Vagina (tissue), 2 donors: ENCODE measurements around the gene WNT16. TPM values are rescaled to one million over a fixed set of nuclear protein-coding genes. Genes with fewer than 3 reads are reported as not detected.
"Not testable (repeated sequence)": the region's sequence is repeated elsewhere in the genome, so short reads cannot be mapped to it uniquely, and the experiment has no call there.

Experiments
- DNase-seq, 2 donors: peaks; one replicate each; pipeline ENCODE4 v3.0.0-alpha.2; 2017; ENCODE audit errors: extremely low spot score in 2 of 2
- H3K27ac ChIP-seq: fragments of 200-600 bp; sonication (generic); one replicate; pipeline ENCODE4 v1.5.1; 2019
- H3K27me3 ChIP-seq: fragments of 200-600 bp; sonication (generic); one replicate; pipeline ENCODE4 v1.5.1; 2019
- H3K36me3 ChIP-seq, 2 donors: fragments of 200-600 bp; sonication (generic); one replicate each; pipeline ENCODE4 v1.5.1; 2017 to 2019
- H3K4me1 ChIP-seq: fragments of 200-600 bp; sonication (generic); one replicate; pipeline ENCODE4 v1.5.1; 2019
- H3K4me3 ChIP-seq, 2 donors: fragments of 200-600 bp; sonication (generic); 1 replicate in 1 of 2; 2 replicates in 1 of 2; pipeline ENCODE4 v1.5.1; 2016 to 2019
- H3K9me3 ChIP-seq: fragments of 200-600 bp; sonication (generic); one replicate; pipeline ENCODE4 v1.5.1; 2019
- POLR2A ChIP-seq, 2 donors: fragments of 450-650 bp; IDR thresholded peaks; one replicate each; pipeline ENCODE4 v1.6.1; 2017; ENCODE audit warnings: antibody characterized with exemption in 2 of 2, mild to moderate bottlenecking in 2 of 2, moderate library complexity in 2 of 2
- POLR2AphosphoS5 ChIP-seq, 2 donors: sonication (generic); formaldehyde crosslinking; IDR thresholded peaks; one replicate each; pipeline ENCODE4 v1.9.0; 2017; ENCODE audit warnings: antibody characterized with exemption in 2 of 2, mild to moderate bottlenecking in 2 of 2, low read depth in 1 of 2; ENCODE audit not compliant: insufficient read depth in 1 of 2
- intact Hi-C: fragments of 100-400 bp; cut with DNase I; formaldehyde crosslinking; loops from one replicate; pipeline ENCODE4 v1.15.1; 2023
- total RNA-seq: library from RNA; depleted of rRNA; stranded (reverse); fragments of >200 nt; gene quantifications from one replicate; pipeline ENCODE4 v1.2.3, GENCODE V29; 2016
- TF ChIP-seq, protein P1 (sequence below), 3 experiments: fragments of 450-650 bp in 2 of 3; fragments of 200-600 bp in 1 of 3; sonication (generic) in 1 of 3; IDR thresholded peaks; one replicate each; pipeline ENCODE4 v1.5.1; 2017 to 2019; ENCODE audit warnings: antibody characterized with exemption in 3 of 3, mild to moderate bottlenecking in 2 of 3, moderate library complexity in 2 of 3

WNT16 gene
- total RNA-seq, 1 donor from 2014 or later: 7.4 TPM

DNA sequence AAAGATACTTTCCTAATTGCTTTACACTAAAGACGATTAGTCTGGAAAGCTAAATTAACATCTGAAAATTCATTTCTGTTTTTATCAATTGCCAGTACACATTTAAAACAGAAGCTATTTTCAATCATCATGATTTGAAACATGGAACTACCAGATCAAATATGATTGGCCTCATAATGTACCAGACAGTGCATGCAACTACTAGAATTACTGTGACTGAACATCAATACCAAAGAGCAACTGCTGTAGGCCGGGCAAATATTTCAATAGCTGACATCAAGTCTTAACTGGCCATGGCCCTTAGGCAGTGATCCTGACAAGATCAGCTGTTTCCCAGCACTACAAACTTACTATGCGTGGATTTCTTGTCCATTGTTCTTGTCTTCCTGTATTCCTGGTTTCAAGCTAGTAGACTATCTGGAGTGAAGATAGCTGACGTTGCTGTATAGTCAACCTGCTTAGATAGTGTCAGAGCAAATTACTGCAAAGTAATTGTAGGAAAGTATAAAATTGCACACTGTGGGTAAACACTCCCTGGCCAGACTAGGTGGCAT is 21.7 kb upstream of the WNT16 start:
- no peak for TF ChIP-seq POLR2A (IDR thresholded peaks at IDR 0.05)
- TF ChIP-seq POLR2AphosphoS5 (IDR thresholded peaks at IDR 0.05; ENCODE audit: insufficient read depth in 1 of 2, low read depth in 1 of 2): peak in 1 of 2 donors; percentile 54
- no peaks in the 10 kb centered on the region for H3K4me1 ChIP-seq
- no peak overlapping the region for H3K27ac ChIP-seq
- H3K27me3 ChIP-seq: no peaks in the 10 kb centered on the region
- no peaks in the 10 kb centered on the region for H3K9me3 ChIP-seq
- no peak overlapping the region for H3K4me3 ChIP-seq
- DNase-seq: no peak
- H3K36me3 ChIP-seq: no peaks in the 10 kb centered on the region
- intact Hi-C loops: no loop called here

DNA sequence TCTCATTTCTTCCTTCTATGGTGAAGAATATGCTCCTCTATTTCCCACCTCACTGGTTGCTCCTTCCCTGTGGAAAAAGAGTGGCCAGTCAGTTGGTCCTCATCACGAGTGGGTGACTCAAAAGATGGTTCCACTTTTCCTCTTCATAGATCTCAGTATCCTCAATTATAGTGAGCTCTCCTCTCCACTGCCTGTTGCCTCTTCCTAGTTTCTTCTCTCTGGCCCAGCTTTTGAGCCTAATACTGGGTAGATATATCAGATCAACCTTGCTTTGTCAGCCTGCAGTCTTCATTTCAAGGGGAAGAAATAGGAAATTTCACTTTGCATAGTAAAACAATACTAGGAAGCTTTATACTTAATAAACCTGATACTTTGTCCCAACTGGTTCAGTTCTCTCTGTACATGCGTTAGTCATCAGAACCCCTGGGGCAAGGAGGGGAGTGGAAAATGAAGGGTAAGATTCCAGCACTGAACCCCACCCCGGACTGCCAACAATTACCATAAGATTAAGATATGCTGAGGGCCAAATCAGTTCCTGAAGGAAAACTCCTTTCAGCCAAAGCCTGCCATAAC is 15.5 kb upstream of the WNT16 start:
- peaks cover 21% of the 10 kb centered on the region for H3K4me1 ChIP-seq
- peak overlapping the region; percentile 5 for H3K27ac ChIP-seq

GRCh38 chr7:121313793-121314676 is 14.8 kb upstream of the WNT16 start:
- intact Hi-C loops: no loop called here
- peak overlapping the region; percentile 5 for H3K27ac ChIP-seq
- H3K4me3 ChIP-seq: no peak overlapping the region
- no peaks in the 10 kb centered on the region for H3K27me3 ChIP-seq
- H3K36me3 ChIP-seq: no peaks in the 10 kb centered on the region
- TF ChIP-seq, protein P1, sequence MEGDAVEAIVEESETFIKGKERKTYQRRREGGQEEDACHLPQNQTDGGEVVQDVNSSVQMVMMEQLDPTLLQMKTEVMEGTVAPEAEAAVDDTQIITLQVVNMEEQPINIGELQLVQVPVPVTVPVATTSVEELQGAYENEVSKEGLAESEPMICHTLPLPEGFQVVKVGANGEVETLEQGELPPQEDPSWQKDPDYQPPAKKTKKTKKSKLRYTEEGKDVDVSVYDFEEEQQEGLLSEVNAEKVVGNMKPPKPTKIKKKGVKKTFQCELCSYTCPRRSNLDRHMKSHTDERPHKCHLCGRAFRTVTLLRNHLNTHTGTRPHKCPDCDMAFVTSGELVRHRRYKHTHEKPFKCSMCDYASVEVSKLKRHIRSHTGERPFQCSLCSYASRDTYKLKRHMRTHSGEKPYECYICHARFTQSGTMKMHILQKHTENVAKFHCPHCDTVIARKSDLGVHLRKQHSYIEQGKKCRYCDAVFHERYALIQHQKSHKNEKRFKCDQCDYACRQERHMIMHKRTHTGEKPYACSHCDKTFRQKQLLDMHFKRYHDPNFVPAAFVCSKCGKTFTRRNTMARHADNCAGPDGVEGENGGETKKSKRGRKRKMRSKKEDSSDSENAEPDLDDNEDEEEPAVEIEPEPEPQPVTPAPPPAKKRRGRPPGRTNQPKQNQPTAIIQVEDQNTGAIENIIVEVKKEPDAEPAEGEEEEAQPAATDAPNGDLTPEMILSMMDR (IDR thresholded peaks at IDR 0.05): no peak
- no peak for TF ChIP-seq POLR2AphosphoS5 (IDR thresholded peaks at IDR 0.05; ENCODE audit: insufficient read depth in 1 of 2, low read depth in 1 of 2)
- no peak for TF ChIP-seq POLR2A (IDR thresholded peaks at IDR 0.05)
- no peak for DNase-seq
- H3K9me3 ChIP-seq: no peaks in the 10 kb centered on the region
- H3K4me1 ChIP-seq: peaks cover 21% of the 10 kb centered on the region

More for the DNA sequence above, 15.5 kb upstream of the WNT16 start:
- TF ChIP-seq POLR2AphosphoS5 (IDR thresholded peaks at IDR 0.05; ENCODE audit: insufficient read depth in 1 of 2, low read depth in 1 of 2): no peak
- no peak for TF ChIP-seq POLR2A (IDR thresholded peaks at IDR 0.05)
- no peaks in the 10 kb centered on the region for H3K36me3 ChIP-seq
- H3K27me3 ChIP-seq: no peaks in the 10 kb centered on the region
- no peak for DNase-seq
- no peak overlapping the region for H3K4me3 ChIP-seq
- H3K9me3 ChIP-seq: no peaks in the 10 kb centered on the region
- intact Hi-C loops: no loop called here

DNA sequence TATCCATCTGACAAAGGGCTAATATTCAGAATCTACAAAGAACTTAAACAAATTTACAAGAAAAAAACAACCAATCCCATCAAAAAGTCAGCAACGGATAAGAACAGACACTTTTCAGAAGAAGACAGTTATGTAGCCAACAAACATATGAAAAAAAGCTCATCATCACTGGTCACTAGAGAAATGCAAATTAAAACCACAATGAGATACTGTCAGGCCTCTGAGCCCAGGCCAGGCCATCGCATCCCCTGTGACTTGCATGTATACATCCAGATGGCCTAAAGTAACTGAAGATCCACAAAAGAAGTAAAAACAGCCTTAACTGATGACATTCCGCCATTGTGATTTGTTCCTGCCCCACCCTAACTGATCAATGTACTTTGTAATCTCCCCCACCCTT is 13.6 kb upstream of the WNT16 start:
- DNase-seq, H3K27me3 ChIP-seq, H3K9me3 ChIP-seq, H3K36me3 ChIP-seq, H3K4me3 ChIP-seq, H3K27ac ChIP-seq, intact Hi-C loops: not testable (repeated sequence)
- H3K4me1 ChIP-seq: peaks cover 21% of the 10 kb centered on the region

DNA sequence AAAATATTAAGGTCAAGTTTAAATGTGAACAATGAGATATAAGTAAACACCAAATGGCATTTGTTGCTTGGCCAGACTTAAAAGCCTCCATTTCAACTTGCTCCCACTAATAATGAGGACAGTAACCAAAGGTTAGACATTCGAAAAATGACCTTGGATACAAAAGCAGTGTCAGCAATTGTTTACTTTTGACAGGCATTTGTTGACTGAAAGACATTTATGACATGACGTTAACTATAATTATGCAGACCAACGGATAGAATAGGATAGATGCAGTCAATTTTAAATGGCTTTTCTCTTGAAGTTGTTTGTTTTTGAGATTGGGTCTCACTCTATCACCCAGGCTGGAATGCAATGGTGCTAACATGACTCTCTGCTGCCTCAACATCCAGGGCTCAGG is 6.3 kb upstream of the WNT16 start:
- intact Hi-C loops: no loop called here
- Histone ChIP-seq H3K36me3 (no peaks in the 10 kb centered on the region), H3K4me3 (no peak overlapping the region), H3K9me3 (no peaks in the 10 kb centered on the region), H3K27ac (no peak overlapping the region), H3K4me1 (no peaks in the 10 kb centered on the region), H3K27me3 (no peaks in the 10 kb centered on the region)
- TF ChIP-seq POLR2A (IDR thresholded peaks at IDR 0.05) (no peak), POLR2AphosphoS5 (IDR thresholded peaks at IDR 0.05; ENCODE audit: insufficient read depth in 1 of 2, low read depth in 1 of 2) (no peak)
- TF ChIP-seq, protein P1 (IDR thresholded peaks at IDR 0.05): no peak
- DNase-seq: no peak

DNA sequence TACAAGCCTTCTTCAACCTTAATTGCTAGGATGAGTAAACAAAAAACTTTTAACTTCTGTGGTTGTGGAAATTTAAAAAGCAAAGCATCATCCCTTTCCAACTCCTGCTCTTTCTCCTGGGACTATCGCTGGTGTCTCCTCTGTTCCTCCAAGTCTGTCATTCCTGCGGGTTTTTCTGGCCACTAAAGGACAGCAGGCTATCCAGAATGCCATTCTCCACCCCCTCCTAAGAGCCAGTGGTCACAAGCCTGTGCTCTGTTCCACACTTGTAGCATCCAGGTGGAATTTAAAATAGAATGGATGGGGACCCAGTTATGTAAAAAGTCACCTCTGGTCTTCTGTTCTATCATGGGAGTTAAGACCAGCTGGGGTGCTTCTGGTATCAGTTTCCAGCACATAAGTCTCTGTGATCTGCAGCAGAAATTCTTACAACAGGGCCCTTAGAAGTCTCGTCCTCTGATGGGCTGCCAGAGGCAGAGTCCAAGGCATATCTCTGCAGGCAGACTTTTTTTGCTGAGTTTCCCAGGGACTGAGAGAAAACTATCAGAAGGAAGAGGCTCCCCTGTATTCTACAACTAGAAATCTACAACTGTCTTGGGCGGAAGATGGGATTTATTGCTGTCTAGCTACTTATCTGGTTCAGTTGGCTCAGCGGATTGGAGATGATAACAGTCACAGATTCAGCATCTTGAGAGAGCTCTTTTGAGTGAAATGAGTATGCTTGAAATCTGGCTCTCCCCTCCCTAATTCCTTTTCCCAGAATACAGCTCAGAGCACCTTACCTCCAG is 5.1 kb upstream of the WNT16 start:
- Histone ChIP-seq H3K4me3 (no peak overlapping the region), H3K4me1 (peaks cover 3% of the 10 kb centered on the region), H3K27me3 (no peaks in the 10 kb centered on the region), H3K9me3 (no peaks in the 10 kb centered on the region), H3K36me3 (no peaks in the 10 kb centered on the region), H3K27ac (peak overlapping the region; percentile 1)
- no peak for DNase-seq
- intact Hi-C loops: no loop called here
- TF ChIP-seq POLR2A (IDR thresholded peaks at IDR 0.05) (no peak), POLR2AphosphoS5 (IDR thresholded peaks at IDR 0.05; ENCODE audit: insufficient read depth in 1 of 2, low read depth in 1 of 2) (no peak)
- TF ChIP-seq, protein P1 (IDR thresholded peaks at IDR 0.05): no peak
